Measurements from ENCODE around the gene PPARA. TPM values are rescaled to one million over a fixed set of nuclear protein-coding genes. Genes with fewer than 3 reads are reported as not detected.

PPARA gene
- polyA plus RNA-seq, 1 donor from 2014 or later, result 0.43 TPM

- no peak overlapping the region for H3K9ac ChIP-seq (ENCODE audit: low read length)
- no peaks in the 10 kb centered on the region for H3K9me2 ChIP-seq (ENCODE audit: insufficient read depth, low read length)
- H3K36me3 ChIP-seq (ENCODE audit: insufficient read depth, low read length), result no peaks in the 10 kb centered on the region
- H4K20me1 ChIP-seq (ENCODE audit: insufficient read depth), result no peaks in the 10 kb centered on the region
- no peak for TF ChIP-seq CTCF (IDR thresholded peaks at IDR 0.05; ENCODE audit: poor library complexity, severe bottlenecking)
- TF ChIP-seq RAD21 (conservative IDR thresholded peaks at IDR 0.05), result no peak
- TF ChIP-seq POLR2AphosphoS5 (IDR thresholded peaks at IDR 0.05), result no peak
- no peak for TF ChIP-seq REST (IDR thresholded peaks at IDR 0.05; ENCODE audit: borderline replicate concordance)
- no peak for TF ChIP-seq EZH2 (IDR thresholded peaks at IDR 0.05; ENCODE audit: borderline replicate concordance, insufficient read depth, low read length, poor library complexity, severe bottlenecking)
- no peak for TF ChIP-seq MXI1 (conservative IDR thresholded peaks at IDR 0.05; ENCODE audit: poor library complexity, severe bottlenecking)
- TF ChIP-seq SMC3 (conservative IDR thresholded peaks at IDR 0.05; ENCODE audit: poor library complexity), result no peak
- TF ChIP-seq TAF1 (IDR thresholded peaks at IDR 0.05; ENCODE audit: low read depth), result no peak
- TF ChIP-seq EP300 (conservative IDR thresholded peaks at IDR 0.05; ENCODE audit: poor library complexity, severe bottlenecking), result no peak
- peaks cover 19% of the 10 kb centered on the region for H3K27me3 ChIP-seq (ENCODE audit: insufficient read depth, low read depth, low read length)
- H3K9me3 ChIP-seq (ENCODE audit: low read length), result no peaks in the 10 kb centered on the region
- no peak overlapping the region for H3K4me2 ChIP-seq (ENCODE audit: low read length)
- no peak overlapping the region for H2AFZ ChIP-seq (ENCODE audit: low read depth, low read length)
- H3K4me3 ChIP-seq (ENCODE audit: low read length), result no peak overlapping the region
- H3K27ac ChIP-seq (ENCODE audit: low read length), result no peak overlapping the region
- H3F3A ChIP-seq (ENCODE audit: insufficient read depth, low read length, poor library complexity, severe bottlenecking), result no peaks in the 10 kb centered on the region
- no peaks in the 10 kb centered on the region for H3K79me2 ChIP-seq (replicated peaks; ENCODE audit: insufficient read depth, low read length)
These were observed 119.2 kb downstream of the PPARA start for GRCh38 chr22:46269564-46269963.

- no peaks in the 10 kb centered on the region for H4K20me1 ChIP-seq (ENCODE audit: insufficient read depth)
- H3K27ac ChIP-seq (ENCODE audit: low read length), result no peak overlapping the region
- H3K36me3 ChIP-seq (ENCODE audit: insufficient read depth, low read length), result no peaks in the 10 kb centered on the region
- H3K79me2 ChIP-seq (replicated peaks; ENCODE audit: insufficient read depth, low read length), result no peaks in the 10 kb centered on the region
- H3K9ac ChIP-seq (ENCODE audit: low read length), result no peak overlapping the region
- no peaks in the 10 kb centered on the region for H3K9me3 ChIP-seq (ENCODE audit: low read length)
- no peak for TF ChIP-seq REST (IDR thresholded peaks at IDR 0.05; ENCODE audit: borderline replicate concordance)
- no peak for TF ChIP-seq TAF1 (IDR thresholded peaks at IDR 0.05; ENCODE audit: low read depth)
- TF ChIP-seq CTCF (IDR thresholded peaks at IDR 0.05; ENCODE audit: poor library complexity, severe bottlenecking), result no peak
- no peak for TF ChIP-seq MXI1 (conservative IDR thresholded peaks at IDR 0.05; ENCODE audit: poor library complexity, severe bottlenecking)
- TF ChIP-seq RAD21 (conservative IDR thresholded peaks at IDR 0.05), result no peak
- H3K27me3 ChIP-seq (ENCODE audit: insufficient read depth, low read depth, low read length), result peaks cover 11% of the 10 kb centered on the region
- no peak overlapping the region for H3K4me2 ChIP-seq (ENCODE audit: low read length)
- H3K9me2 ChIP-seq (ENCODE audit: insufficient read depth, low read length), result no peaks in the 10 kb centered on the region
- H2AFZ ChIP-seq (ENCODE audit: low read depth, low read length), result no peak overlapping the region
- no peak overlapping the region for H3K4me3 ChIP-seq (ENCODE audit: low read length)
- H3F3A ChIP-seq (ENCODE audit: insufficient read depth, low read length, poor library complexity, severe bottlenecking), result no peaks in the 10 kb centered on the region
These were observed 121.9 kb downstream of the PPARA start for GRCh38 chr22:46272196-46272595.
